Naive thymus-derived CD4-positive, alpha-beta T cell (primary cell): ENCODE results near the gene GPR148. TPM values are rescaled to one million over a fixed set of nuclear protein-coding genes. Genes with fewer than 3 reads are reported as not detected.

ENCODE experiments used
- ATAC-seq: fragments of 150-1000 bp; cut with Tn5 transposase; 2 replicates; pipeline ENCODE4 v1.10.0; 2021; ENCODE audit warnings: mild to moderate bottlenecking, moderate library complexity
- CTCF ChIA-PET: fragments of 350-600 bp; sonication (Branson Sonifier 250); formaldehyde crosslinking; loops from one replicate; lab custom pipeline; 2021; ENCODE audit warnings: antibody characterized with exemption; lab: Charles Lee
- POLR2A ChIA-PET: fragments of 350-600 bp; sonication (Branson Sonifier 250); formaldehyde crosslinking; loops from one replicate; lab custom pipeline; 2021; ENCODE audit warnings: antibody characterized with exemption, inconsistent platforms; lab: Charles Lee
- DNase-seq, 9 donors: peaks; one replicate each; pipeline versions ENCODE4 v3.0.0 to v3.0.0-alpha.2; 2020 to 2022; ENCODE audit warnings: mixed read lengths in 1 of 9
- H3K27ac ChIP-seq: one replicate; pipeline ENCODE4 v1.7.0; 2013; ENCODE audit warnings: mild to moderate bottlenecking, low read depth, low read length, moderate library complexity
- H3K27me3 ChIP-seq, 2 donors: one replicate each; pipeline ENCODE4 v1.7.0; 2013; ENCODE audit warnings: low read length in 2 of 2, mild to moderate bottlenecking in 2 of 2, moderate library complexity in 2 of 2; ENCODE audit not compliant: control insufficient read depth in 2 of 2, insufficient read depth in 2 of 2
- H3K36me3 ChIP-seq, 3 experiments: 1 replicate in 2 of 3; 2 replicates in 1 of 3; pipeline ENCODE4 v1.7.0; 2013; ENCODE audit warnings: low read length in 3 of 3, mild to moderate bottlenecking in 3 of 3, moderate library complexity in 1 of 3; ENCODE audit not compliant: insufficient read depth in 3 of 3, control insufficient read depth in 2 of 3
- H3K4me1 ChIP-seq, 2 donors: one replicate each; pipeline ENCODE4 v1.7.0; 2013; ENCODE audit warnings: low read length in 2 of 2, mild to moderate bottlenecking in 2 of 2, moderate library complexity in 1 of 2; ENCODE audit not compliant: control insufficient read depth in 2 of 2, insufficient read depth in 2 of 2
- H3K4me3 ChIP-seq: 2 replicates; pipeline ENCODE4 v1.7.0; 2013; ENCODE audit warnings: mild to moderate bottlenecking, low read length
- H3K9me3 ChIP-seq, 3 experiments: 1 replicate in 2 of 3; 2 replicates in 1 of 3; pipeline ENCODE4 v1.7.0; 2013; ENCODE audit warnings: low read length in 3 of 3; ENCODE audit not compliant: control insufficient read depth in 2 of 3
- H3K27ac Mint-ChIP-seq, 9 donors: one replicate each; pipeline ENCODE4 v1.8.0; 2020 to 2022; ENCODE audit warnings: mixed read lengths in 9 of 9, mild to moderate bottlenecking in 8 of 9, moderate library complexity in 5 of 9, inconsistent platforms in 2 of 9
- H3K27me3 Mint-ChIP-seq, 5 donors: one replicate each; pipeline ENCODE4 v1.8.0; 2021 to 2022; ENCODE audit warnings: mixed read lengths in 5 of 5, mild to moderate bottlenecking in 1 of 5
- H3K36me3 Mint-ChIP-seq, 5 donors: one replicate each; pipeline ENCODE4 v1.8.0; 2020 to 2022; ENCODE audit warnings: mixed read lengths in 5 of 5, mild to moderate bottlenecking in 3 of 5, inconsistent platforms in 1 of 5
- H3K4me1 Mint-ChIP-seq, 7 donors: one replicate each; pipeline ENCODE4 v1.8.0; 2020 to 2022; ENCODE audit warnings: mixed read lengths in 7 of 7, mild to moderate bottlenecking in 3 of 7, inconsistent platforms in 1 of 7
- H3K4me3 Mint-ChIP-seq, 10 donors: one replicate each; pipeline ENCODE4 v1.8.0; 2020 to 2022; ENCODE audit warnings: mild to moderate bottlenecking in 10 of 10, mixed read lengths in 10 of 10, moderate library complexity in 6 of 10, inconsistent platforms in 2 of 10
- H3K9me3 Mint-ChIP-seq, 11 donors: one replicate each; pipeline ENCODE4 v1.8.0; 2020 to 2022; ENCODE audit warnings: mixed read lengths in 11 of 11, mild to moderate bottlenecking in 4 of 11, inconsistent platforms in 1 of 11, moderate library complexity in 1 of 11
- intact Hi-C, 2 donors: fragments of 100-400 bp; cut with micrococcal nuclease; formaldehyde crosslinking; loops; one replicate each; pipeline ENCODE4 v1.15.1; 2023
- polyA plus RNA-seq, 2 donors: library from polyadenylated mRNA; unstranded; fragments of 300-500 nt; fragmentation: Illumina TruSeq; gene quantifications; one replicate each; pipeline ENCODE4 v1.2.3, GENCODE V29; 2021
- total RNA-seq, 6 experiments: library from RNA in 5 of 6; stranded (reverse) in 5 of 6; gene quantifications; 1 replicate in 5 of 6; 2 replicates in 1 of 6; pipeline ENCODE4 v1.2.3 and lab custom pipeline; 2021 to 2026

Gene GPR148
- total and polyA plus RNA-seq, 7 experiments from 2014 or later, result not detected

DNA sequence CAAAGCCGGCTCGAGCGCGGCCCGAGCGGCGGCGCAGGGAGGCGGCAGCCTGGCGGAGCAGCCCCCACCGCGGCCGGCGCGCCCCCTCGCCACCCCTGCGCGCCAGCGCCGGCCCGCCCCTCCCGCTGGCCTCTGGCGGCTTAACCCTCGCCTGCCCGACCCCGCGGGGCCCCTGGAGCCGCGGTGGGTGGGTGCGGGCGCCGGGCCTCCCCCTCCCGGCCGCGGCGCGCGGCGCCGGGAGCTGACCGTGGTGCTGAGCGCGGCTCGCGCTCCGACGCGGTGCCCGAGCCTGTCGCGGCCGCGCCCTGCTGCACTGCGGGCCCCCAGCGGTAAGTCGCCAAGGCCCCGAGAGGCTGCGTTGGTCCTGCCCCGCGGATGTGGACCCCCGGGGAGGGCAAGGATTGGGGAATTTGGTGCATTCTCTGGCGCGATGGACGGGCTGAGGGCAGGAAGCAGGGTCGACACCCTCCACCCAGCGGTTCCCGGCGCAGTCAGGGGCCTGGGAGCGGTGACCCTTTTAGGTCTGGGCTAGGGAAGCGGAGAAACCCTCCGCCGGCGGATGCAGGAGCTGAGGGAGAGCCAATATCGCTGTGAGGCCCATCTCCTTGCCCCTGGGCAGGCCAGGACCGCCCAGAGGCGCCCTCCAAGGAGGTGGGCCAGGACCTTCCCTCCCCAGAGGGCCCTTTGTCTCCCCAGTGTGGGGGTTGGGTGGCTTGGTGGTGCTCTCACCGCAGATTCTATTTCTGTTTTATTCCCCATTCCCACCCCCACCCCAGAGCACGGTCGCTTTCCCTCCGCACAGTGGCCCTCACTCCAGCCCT, 27.4 kb downstream of the GPR148 start:
- H3K4me3 ChIP-seq, result no peak overlapping the region
- H3K9me3 ChIP-seq, result no peaks in the 10 kb centered on the region
- H3K27me3 ChIP-seq, result peaks cover 0 to 9% of the 10 kb centered on the region in 2 donors
- no peaks in the 10 kb centered on the region for H3K36me3 ChIP-seq
- intact Hi-C loops, result no loop called here
- H3K27me3 Mint-ChIP-seq, result peaks cover 39 to 66% (median 62%) of the 10 kb centered on the region in 5 donors
- H3K27ac ChIP-seq, result no peak overlapping the region
- peak overlapping the region in 9 of 10 donors; percentile 24 to 72 (median 59) for H3K4me3 Mint-ChIP-seq
- ChIA-PET CTCF (no interaction called here), POLR2A (no interaction called here)
- H3K36me3 Mint-ChIP-seq, result peaks cover 0 to 4% (median 0%) of the 10 kb centered on the region in 5 donors
- H3K4me1 ChIP-seq, result no peaks in the 10 kb centered on the region
- H3K27ac Mint-ChIP-seq, result no peak overlapping the region
- DNase-seq (peak in 1 of 9 donors; percentile 8), ATAC-seq (peak; percentile 70)
- peaks cover 0 to 10% (median 0%) of the 10 kb centered on the region in 11 donors for H3K9me3 Mint-ChIP-seq
- peaks cover 0 to 19% (median 10%) of the 10 kb centered on the region in 7 donors for H3K4me1 Mint-ChIP-seq

DNA sequence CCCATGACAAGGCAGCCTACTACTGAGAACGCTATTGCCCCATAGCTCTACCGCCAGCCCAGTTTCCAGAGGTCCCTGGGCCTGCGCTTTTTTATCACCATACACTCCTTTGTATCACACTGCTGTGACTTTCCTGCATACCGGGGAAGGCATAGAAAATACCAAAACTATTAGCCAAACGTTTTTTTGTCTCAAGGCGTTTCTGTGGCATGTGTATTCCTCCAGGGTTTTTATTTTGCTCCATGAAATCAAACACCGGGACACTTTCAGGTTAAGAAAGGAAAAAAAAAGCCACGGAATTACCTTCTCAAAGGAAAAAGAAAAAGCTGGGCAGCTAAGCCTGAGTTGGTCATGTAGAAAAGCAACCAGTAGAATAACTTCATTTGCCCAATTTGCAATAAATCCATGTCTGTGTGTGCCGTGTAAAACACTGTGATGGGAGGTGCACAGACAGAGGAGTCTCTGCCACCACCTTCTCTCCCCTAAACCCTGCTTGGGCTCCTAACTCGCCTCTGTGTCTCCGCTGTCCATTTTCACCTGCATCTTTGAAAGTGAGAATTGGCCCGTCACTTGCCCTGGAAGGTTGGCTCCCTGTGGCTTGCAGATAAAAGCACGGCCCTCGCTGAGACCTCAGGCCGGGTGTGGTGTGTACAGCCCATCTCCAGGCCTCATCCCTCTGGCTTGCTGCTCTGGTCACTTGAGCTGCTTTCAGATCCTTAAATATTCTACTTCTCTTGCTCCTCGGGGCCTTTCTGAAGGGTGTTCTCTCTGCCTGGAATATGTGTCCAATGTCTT, 28.2 kb downstream of the GPR148 start:
- intact Hi-C loops, result no loop called here
- H3K4me1 Mint-ChIP-seq, result peaks cover 0 to 19% (median 10%) of the 10 kb centered on the region in 7 donors
- POLR2A ChIA-PET, result no interaction called here
- peaks cover 0 to 10% (median 0%) of the 10 kb centered on the region in 11 donors for H3K9me3 Mint-ChIP-seq
- peaks cover 39 to 73% (median 64%) of the 10 kb centered on the region in 5 donors for H3K27me3 Mint-ChIP-seq
- Histone ChIP-seq H3K9me3 (no peaks in the 10 kb centered on the region), H3K4me3 (no peak overlapping the region), H3K27me3 (peaks cover 0 to 9% of the 10 kb centered on the region in 2 donors), H3K36me3 (no peaks in the 10 kb centered on the region), H3K4me1 (no peaks in the 10 kb centered on the region), H3K27ac (no peak overlapping the region)
- H3K27ac Mint-ChIP-seq, result no peak overlapping the region
- no peak for DNase-seq
- no peak for ATAC-seq
- peaks cover 0 to 4% (median 0%) of the 10 kb centered on the region in 5 donors for H3K36me3 Mint-ChIP-seq
- H3K4me3 Mint-ChIP-seq, result peak overlapping the region in 9 of 10 donors; percentile 24 to 72 (median 59)
- CTCF ChIA-PET, result no interaction called here

DNA sequence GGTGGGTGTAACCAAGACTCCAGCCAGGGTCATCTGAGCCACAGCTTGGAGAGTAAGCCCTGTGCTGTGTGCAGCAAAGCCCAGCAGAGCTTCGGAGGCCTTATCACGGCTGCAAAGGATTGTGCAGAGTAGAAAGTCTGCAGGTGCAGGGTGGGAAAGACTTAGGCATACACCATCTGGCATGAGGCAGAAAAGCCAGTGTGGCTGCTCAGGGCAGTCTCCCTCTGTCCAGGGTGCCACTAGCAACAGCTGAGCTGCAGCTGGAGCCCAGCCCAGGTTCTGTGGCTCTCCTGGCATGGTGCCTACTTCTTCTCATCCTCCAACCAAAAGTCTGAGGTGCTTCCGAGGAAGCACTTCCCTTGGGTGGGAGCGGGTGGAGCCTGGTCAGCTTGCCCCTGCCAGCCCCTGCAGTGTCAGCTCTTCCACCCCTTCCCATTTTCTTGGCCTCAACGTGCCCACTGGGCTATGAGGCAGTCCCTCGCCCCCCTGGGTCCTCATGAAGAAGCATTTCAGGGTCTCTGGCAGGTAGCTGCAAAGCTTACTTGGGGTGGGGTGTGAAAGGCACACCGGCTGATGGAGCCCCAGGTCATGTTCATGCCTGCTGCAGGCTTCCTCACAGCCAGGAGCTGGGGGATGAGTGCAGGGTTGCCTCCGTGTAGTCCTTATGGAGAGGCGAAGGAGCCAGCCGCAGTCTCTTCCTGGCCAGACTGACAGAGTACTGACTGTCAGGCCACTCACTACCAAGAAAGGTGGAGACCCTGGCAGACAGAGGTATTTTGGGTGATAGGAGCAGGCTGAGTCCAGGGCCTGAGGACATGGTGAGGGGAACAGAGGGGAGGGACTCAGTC, 31.3 kb downstream of the GPR148 start:
- H3K4me3 ChIP-seq, result no peak overlapping the region
- no peaks in the 10 kb centered on the region for H3K4me1 ChIP-seq
- POLR2A ChIA-PET, result no interaction called here
- no peak overlapping the region for H3K27ac ChIP-seq
- Mint-ChIP-seq H3K4me1 (peaks cover 0 to 15% (median 5%) of the 10 kb centered on the region in 7 donors), H3K36me3 (peaks cover 0 to 4% (median 0%) of the 10 kb centered on the region in 5 donors), H3K27ac (no peak overlapping the region), H3K27me3 (peaks cover 24 to 48% (median 43%) of the 10 kb centered on the region in 5 donors), H3K4me3 (no peak overlapping the region), H3K9me3 (peaks cover 0 to 5% (median 0%) of the 10 kb centered on the region in 11 donors)
- ATAC-seq (no peak), DNase-seq (no peak)
- CTCF ChIA-PET, result interaction anchor here (0.5 kb wide), 1 partner anchor 21 kb away, joined by 4 read pairs; no protein-coding TSS in a partner anchor
- H3K36me3 ChIP-seq, result no peaks in the 10 kb centered on the region
- intact Hi-C loops, result no loop called here
- no peaks in the 10 kb centered on the region for H3K9me3 ChIP-seq
- peaks cover 0 to 9% of the 10 kb centered on the region in 2 donors for H3K27me3 ChIP-seq

DNA sequence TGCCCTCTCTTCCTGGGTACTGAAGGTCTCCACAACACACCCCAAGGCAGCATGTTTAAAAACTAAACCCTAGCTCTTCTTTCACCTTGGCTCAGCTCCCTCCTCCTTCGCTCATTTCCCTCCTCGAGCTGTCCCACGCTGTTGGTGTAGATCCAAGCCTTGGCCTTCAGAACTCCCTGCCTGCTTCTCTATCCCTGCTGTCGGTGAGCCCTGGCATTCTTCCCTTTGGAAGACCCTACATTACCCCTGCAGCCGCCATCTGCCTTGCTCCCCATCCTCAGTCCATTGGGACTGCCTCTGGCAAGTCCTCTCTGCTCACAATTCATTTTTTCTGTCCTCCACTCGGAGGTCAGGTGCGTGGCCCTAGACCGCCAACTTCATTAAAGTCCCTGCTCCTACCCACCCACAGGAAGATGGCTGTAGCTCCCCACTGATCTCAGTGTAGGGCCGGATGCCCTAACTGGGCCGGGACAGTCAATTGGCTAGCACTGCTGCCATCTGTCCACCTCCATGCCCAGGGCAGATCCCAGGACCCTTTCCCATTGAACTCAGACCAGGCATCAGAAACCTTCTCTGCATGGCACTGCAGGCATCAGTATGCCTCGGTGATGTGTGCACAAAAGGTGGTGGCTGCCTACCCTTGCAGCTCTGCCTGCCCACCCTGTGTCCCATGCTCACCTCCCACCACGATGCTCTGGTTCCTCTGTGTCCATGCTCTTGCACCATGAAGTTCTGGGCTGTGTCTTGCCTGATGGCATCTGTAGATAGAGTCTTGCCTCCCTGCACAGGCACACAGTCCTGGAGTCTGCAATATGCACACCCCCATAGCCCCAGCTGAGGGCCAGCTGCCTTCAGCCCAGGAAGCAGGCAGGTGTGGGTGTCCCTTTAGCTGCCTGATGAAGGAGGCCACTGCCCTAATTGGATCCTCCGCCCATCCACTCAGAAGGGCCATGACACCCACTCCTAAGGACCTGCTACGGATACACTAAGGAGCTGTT, 32.2 kb downstream of the GPR148 start:
- H3K36me3 ChIP-seq, result no peaks in the 10 kb centered on the region
- no peak overlapping the region for H3K4me3 ChIP-seq
- POLR2A ChIA-PET, result no interaction called here
- H3K27ac ChIP-seq, result no peak overlapping the region
- CTCF ChIA-PET, result interaction anchor here (0.5 kb wide), 1 partner anchor 22 kb away, joined by 4 read pairs; no protein-coding TSS in a partner anchor
- ATAC-seq (no peak), DNase-seq (no peak)
- Mint-ChIP-seq H3K4me3 (no peak overlapping the region), H3K27ac (peak overlapping the region in 1 of 9 donors; percentile 59), H3K4me1 (peaks cover 0 to 10% (median 4%) of the 10 kb centered on the region in 7 donors), H3K9me3 (peaks cover 0 to 5% (median 0%) of the 10 kb centered on the region in 11 donors), H3K27me3 (peaks cover 18 to 42% (median 39%) of the 10 kb centered on the region in 5 donors), H3K36me3 (peaks cover 0 to 4% (median 0%) of the 10 kb centered on the region in 5 donors)
- no peaks in the 10 kb centered on the region for H3K4me1 ChIP-seq
- intact Hi-C loops, result no loop called here
- H3K27me3 ChIP-seq, result peaks cover 0 to 9% of the 10 kb centered on the region in 2 donors
- no peaks in the 10 kb centered on the region for H3K9me3 ChIP-seq

DNA sequence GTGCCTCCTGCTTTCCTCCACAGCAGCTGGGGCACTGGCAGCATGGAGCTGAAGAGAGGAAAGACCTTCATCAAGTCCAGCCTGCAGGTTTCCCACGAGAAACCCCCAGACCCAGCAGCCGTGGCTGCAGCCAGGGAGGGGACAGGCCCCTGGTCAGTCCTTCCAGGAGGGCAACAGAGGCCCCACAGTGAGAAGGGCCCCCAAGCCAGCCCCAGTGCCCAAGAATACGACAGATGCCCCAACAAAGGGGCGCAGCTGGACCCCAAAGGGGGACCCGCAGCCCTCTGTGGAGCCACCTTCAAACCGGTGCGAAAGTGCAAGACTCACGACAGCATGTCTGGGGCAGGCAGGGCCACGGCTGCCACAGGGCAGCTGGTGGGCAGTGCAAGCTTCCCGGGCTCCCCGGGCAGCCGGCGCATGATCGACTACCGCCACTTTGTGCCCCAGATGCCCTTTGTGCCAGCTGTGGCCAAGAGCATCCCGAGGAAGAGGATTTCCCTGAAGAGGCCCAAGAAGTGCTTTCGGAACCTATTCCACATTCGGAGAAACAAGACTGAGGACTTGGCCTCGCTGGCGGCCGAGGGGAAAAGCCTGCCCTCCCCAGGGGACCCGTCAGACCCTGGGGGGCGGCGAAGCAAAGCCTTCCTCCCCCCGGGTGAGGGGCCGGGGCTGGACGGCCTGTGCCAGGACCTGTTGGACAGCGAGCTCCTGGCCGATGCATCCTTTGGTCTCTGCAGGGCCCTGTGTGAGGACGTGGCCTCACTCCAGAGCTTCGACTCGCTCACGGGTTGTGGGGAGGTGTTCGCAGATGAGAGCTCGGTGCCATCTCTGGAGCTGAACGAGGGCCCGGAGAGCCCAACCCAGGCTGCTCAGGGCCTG, 33.4 kb downstream of the GPR148 start:
- POLR2A ChIA-PET, result no interaction called here
- intact Hi-C loops, result no loop called here
- DNase-seq (no peak), ATAC-seq (no peak)
- no peaks in the 10 kb centered on the region for H3K36me3 ChIP-seq
- no peak overlapping the region for H3K27ac ChIP-seq
- no peak overlapping the region for H3K4me3 Mint-ChIP-seq
- peaks cover 0 to under 1% of the 10 kb centered on the region in 2 donors for H3K27me3 ChIP-seq
- no peak overlapping the region for H3K27ac Mint-ChIP-seq
- no peaks in the 10 kb centered on the region for H3K4me1 ChIP-seq
- peaks cover 0 to 4% (median 0%) of the 10 kb centered on the region in 7 donors for H3K4me1 Mint-ChIP-seq
- no peaks in the 10 kb centered on the region for H3K9me3 ChIP-seq
- peaks cover 0 to 4% (median 0%) of the 10 kb centered on the region in 5 donors for H3K36me3 Mint-ChIP-seq
- H3K27me3 Mint-ChIP-seq, result peaks cover 11 to 39% (median 36%) of the 10 kb centered on the region in 5 donors
- CTCF ChIA-PET, result no interaction called here
- no peak overlapping the region for H3K4me3 ChIP-seq
- H3K9me3 Mint-ChIP-seq, result peaks cover 0 to 4% (median 0%) of the 10 kb centered on the region in 11 donors
